SK-N-SH (cell line): ENCODE results near the gene RAI1. TPM values are rescaled to one million over a fixed set of nuclear protein-coding genes. Genes with fewer than 3 reads are reported as not detected.

Experiments used
- CTCF ChIA-PET: fragments of 300-600, 350-600 bp; formaldehyde crosslinking; extraction: SDS; loops from one replicate; lab custom pipeline; 2021; lab: Yijun Ruan, JAX
- POLR2A ChIA-PET: fragments of 350-600 bp; sonication (Branson Sonifier 250); formaldehyde crosslinking; extraction: SDS; loops from one replicate; lab custom pipeline; 2020; ENCODE audit warnings: antibody characterized with exemption, inconsistent platforms; lab: Yijun Ruan, JAX
- DNase-seq: peaks from one replicate; pipeline ENCODE4 v3.0.0; 2012
- H2AFZ ChIP-seq: fragments of 200-600 bp; sonication (generic); 2 replicates; pipeline ENCODE4 v1.8.1; 2016; ENCODE audit warnings: antibody characterized with exemption, mild to moderate bottlenecking, low read depth
- H3F3A ChIP-seq: fragments of 200-600 bp; sonication (generic); replicated peaks from 2 replicates; pipeline ENCODE3; 2016; ENCODE audit warnings: antibody characterized with exemption, mild to moderate bottlenecking; ENCODE audit not compliant: insufficient read depth
- H3K27ac ChIP-seq, 2 experiments: fragments of 200-500 bp in 1 of 2; fragments of 200-600 bp in 1 of 2; sonication (Bioruptor generic) in 1 of 2; sonication (generic), shearing (Covaris generic) in 1 of 2; 2 replicates each; pipeline versions ENCODE4 v1.5.1 to v1.6.1; 2014 to 2016; ENCODE audit warnings: low read depth in 2 of 2, inconsistent platforms in 1 of 2, low read length in 1 of 2, mild to moderate bottlenecking in 1 of 2, mixed read lengths in 1 of 2
- H3K27me3 ChIP-seq: fragments of 200-600 bp; sonication (generic), shearing (Covaris generic); 2 replicates; pipeline ENCODE4 v1.6.1; 2016; ENCODE audit warnings: mixed run types; ENCODE audit not compliant: insufficient read depth
- H3K36me3 ChIP-seq, 2 experiments: fragments of 200-500 bp in 1 of 2; fragments of 200-600 bp in 1 of 2; sonication (Bioruptor generic) in 1 of 2; sonication (generic) in 1 of 2; replicated peaks in 1 of 2; 2 replicates each; pipeline versions ENCODE3 to v1.5.1; 2014 to 2016; ENCODE audit warnings: low read length in 1 of 2, mild to moderate bottlenecking in 1 of 2; ENCODE audit not compliant: insufficient read depth in 2 of 2, control insufficient read depth in 1 of 2
- H3K4me1 ChIP-seq, 2 experiments: fragments of 200-500 bp in 1 of 2; fragments of 200-600 bp in 1 of 2; sonication (Bioruptor generic) in 1 of 2; sonication (generic), shearing (Covaris generic) in 1 of 2; 2 replicates each; pipeline versions ENCODE4 v1.5.1 to v1.6.1; 2014 to 2016; ENCODE audit warnings: low read depth in 1 of 2, low read length in 1 of 2, mixed run types in 1 of 2; ENCODE audit not compliant: insufficient read depth in 2 of 2, control insufficient read depth in 1 of 2
- H3K4me2 ChIP-seq: fragments of 200-600 bp; sonication (generic), shearing (Covaris generic); 2 replicates; pipeline ENCODE4 v1.6.1; 2017; ENCODE audit warnings: mixed run types
- H3K4me3 ChIP-seq, 2 experiments: fragments of 200-500 bp in 1 of 2; fragments of 200-600 bp in 1 of 2; sonication (Bioruptor generic) in 1 of 2; sonication (generic), shearing (Covaris generic) in 1 of 2; 2 replicates each; pipeline versions ENCODE4 v1.5.1 to v1.8.1; 2014 to 2016; ENCODE audit warnings: low read depth in 2 of 2, inconsistent platforms in 1 of 2, low read length in 1 of 2, mild to moderate bottlenecking in 1 of 2, mixed read lengths in 1 of 2, moderate library complexity in 1 of 2
- H3K79me2 ChIP-seq: fragments of 200-600 bp; sonication (generic); 2 replicates; pipeline ENCODE4 v1.8.1; 2017; ENCODE audit warnings: mild to moderate bottlenecking; ENCODE audit not compliant: insufficient read depth
- H3K9ac ChIP-seq: fragments of 200-600 bp; sonication (generic); 2 replicates; pipeline ENCODE4 v1.6.1; 2017; ENCODE audit warnings: mixed run types
- H3K9me2 ChIP-seq: fragments of 200-600 bp; sonication (generic); 2 replicates; pipeline ENCODE4 v1.6.1; 2017; ENCODE audit warnings: mixed run types
- H3K9me3 ChIP-seq: fragments of 200-600 bp; sonication (generic); 2 replicates; pipeline ENCODE4 v1.6.1; 2017; ENCODE audit warnings: mixed run types, mild to moderate bottlenecking, moderate library complexity
- H4K20me1 ChIP-seq: fragments of 200-600 bp; sonication (generic); 2 replicates; pipeline ENCODE4 v1.6.1; 2017; ENCODE audit warnings: mild to moderate bottlenecking, mixed run types; ENCODE audit not compliant: insufficient read depth
- EP300 ChIP-seq, 2 experiments: IDR thresholded peaks; 2 replicates each; pipeline versions ENCODE4 v1.4.0 to v1.6.1; 2012; ENCODE audit warnings: borderline replicate concordance in 1 of 2, low read depth in 1 of 2, low read length in 1 of 2
- FOSL2 ChIP-seq: IDR thresholded peaks from 2 replicates; pipeline ENCODE4 v1.4.0; 2012; ENCODE audit warnings: low read depth, mild to moderate bottlenecking, moderate library complexity, borderline replicate concordance
- GATA2 ChIP-seq: sonication (generic); formaldehyde crosslinking; IDR thresholded peaks from 2 replicates; pipeline ENCODE4 v1.5.0; 2020; ENCODE audit warnings: mild to moderate bottlenecking, missing genetic modification reagents
- RCOR1 ChIP-seq: fragments of 150-350 bp; IDR thresholded peaks from 2 replicates; pipeline ENCODE4 v1.6.1; 2017; ENCODE audit warnings: antibody characterized with exemption, low read length
- RXRA ChIP-seq: IDR thresholded peaks from 2 replicates; pipeline ENCODE4 v1.4.0; 2012; ENCODE audit warnings: low read depth, mild to moderate bottlenecking, borderline replicate concordance
- USF1 ChIP-seq: IDR thresholded peaks from 2 replicates; pipeline ENCODE4 v1.4.0; 2012; ENCODE audit warnings: low read depth, borderline replicate concordance
- ZBTB33 ChIP-seq: IDR thresholded peaks from 2 replicates; pipeline ENCODE4 v1.4.0; 2012; ENCODE audit warnings: low read depth, borderline replicate concordance
- WGBS: methylation state at CpG from one replicate; pipeline ENCODE4 v1.1.6; 2017; ENCODE audit warnings: low lambda C conversion rate; 5-methylcytosine and 5-hydroxymethylcytosine counted together
- polyA plus RNA-seq, 3 experiments: library from polyadenylated mRNA; depleted of rRNA; stranded (reverse); fragments of >200 nt; gene quantifications; 2 replicates each; pipeline ENCODE4 v1.2.3, GENCODE V29; 2012

RAI1 gene
- polyA plus RNA-seq, 1 of the 3 experiments (the other 2 are of a cell fraction): 4.7 TPM

GRCh38 chr17:17724307-17725010 lies 43.2 kb downstream of the RAI1 start (continued):
- TF ChIP-seq USF1 (no peak), FOSL2 (no peak), RCOR1 (no peak), GATA2 (CRISPR knock-in tag) (no peak), ZBTB33 (no peak), RXRA (no peak)

- H3K4me1 ChIP-seq: peaks cover 6 to 59% of the 10 kb centered on the region in 2 experiments; a peak in 2 of 4 replicates
- no peaks in the 10 kb centered on the region for H3K36me3 ChIP-seq
- DNase-seq: peak; percentile 69
- peak overlapping the region; percentile 89; the same call in 1 of the 2 replicates for H3K4me2 ChIP-seq
- H3K79me2 ChIP-seq: peaks cover 57% of the 10 kb centered on the region
- H3K27me3 ChIP-seq: no peaks in the 10 kb centered on the region
- H3K9me2 ChIP-seq: no peaks in the 10 kb centered on the region
- H3K9ac ChIP-seq: no peak overlapping the region
- no peaks in the 10 kb centered on the region for H3F3A ChIP-seq
- H3K4me3 ChIP-seq: peak overlapping the region in 1 of 2 experiments; percentile 53; a peak in 1 of 4 replicates
- H2AFZ ChIP-seq: no peak overlapping the region
- CTCF ChIA-PET: interaction anchor here (1.5 to 1.8 kb wide), 2 partner anchors 44 to 64 kb away, joined by 3 to 5 read pairs; no protein-coding TSS in a partner anchor
- TF ChIP-seq ZBTB33 (no peak), EP300 (IDR thresholded peaks at IDR 0.05; ENCODE audit: borderline replicate concordance in 1 of 2, low read depth in 1 of 2, low read length in 1 of 2) (0 out of 4 replicates have a peak, but pooled peaks of 1 of the 2 experiments have one; percentile 8)
- H4K20me1 ChIP-seq: peaks cover 94% of the 10 kb centered on the region
- H3K27ac ChIP-seq: peak overlapping the region in 1 of 2 experiments; percentile 83; a peak in 2 of 4 replicates
- no peaks in the 10 kb centered on the region for H3K9me3 ChIP-seq
- POLR2A ChIA-PET: interaction anchor here (1.1 kb wide), 2 partner anchors 43 to 66 kb away, joined by 4 to 5 read pairs; no protein-coding TSS in a partner anchor
- 73% methylated on average over 23 of the region's 36 CpGs for WGBS
Measured at GRCh38 chr17:17725011-17725751, 43.9 kb downstream of the RAI1 start.
